Activated CD8-positive, alpha-beta T cell treated with anti-CD3 and anti-CD28 coated beads for 36 hours (primary cell): ENCODE results near the gene AR. TPM values are rescaled to one million over a fixed set of nuclear protein-coding genes. Genes with fewer than 3 reads are reported as not detected.

ENCODE experiments used
- ATAC-seq: fragments of 200-7000 bp; cut with Tn5 transposase; one replicate; pipeline ENCODE4 v1.10.0; 2021; ENCODE audit warnings: mild to moderate bottlenecking, moderate library complexity
- CTCF ChIA-PET: fragments of 350-600 bp; sonication (Branson Sonifier 250); formaldehyde crosslinking; loops from one replicate; lab custom pipeline; 2021; ENCODE audit warnings: antibody characterized with exemption; lab: Charles Lee
- POLR2A ChIA-PET: fragments of 350-600 bp; sonication (Branson Sonifier 250); formaldehyde crosslinking; loops from one replicate; lab custom pipeline; 2021; ENCODE audit warnings: antibody characterized with exemption; lab: Charles Lee
- DNase-seq: peaks from one replicate; pipeline ENCODE4 v3.0.0-alpha.2; 2020
- H3K27ac Mint-ChIP-seq: one replicate; pipeline ENCODE4 v1.8.0; 2021; ENCODE audit warnings: mild to moderate bottlenecking, mixed read lengths
- H3K27me3 Mint-ChIP-seq: one replicate; pipeline ENCODE4 v1.8.0; 2021; ENCODE audit warnings: mixed read lengths
- H3K36me3 Mint-ChIP-seq: one replicate; pipeline ENCODE4 v1.8.0; 2021; ENCODE audit warnings: low read depth, mixed read lengths
- H3K4me1 Mint-ChIP-seq: one replicate; pipeline ENCODE4 v1.8.0; 2021; ENCODE audit warnings: low read depth, mixed read lengths
- H3K4me3 Mint-ChIP-seq: one replicate; pipeline ENCODE4 v1.8.0; 2021; ENCODE audit warnings: mild to moderate bottlenecking, moderate library complexity, mixed read lengths
- H3K9me3 Mint-ChIP-seq: one replicate; pipeline ENCODE4 v1.8.0; 2021; ENCODE audit warnings: mixed read lengths
- CTCF ChIP-seq: fragments of 200-600 bp; IDR thresholded peaks from one replicate; pipeline ENCODE4 v1.8.0; 2022; ENCODE audit warnings: antibody characterized with exemption, mild to moderate bottlenecking
- intact Hi-C: fragments of 100-400 bp; cut with micrococcal nuclease; formaldehyde crosslinking; loops from one replicate; pipeline ENCODE4 v1.10.0; 2022
- total RNA-seq, 2 experiments: library from RNA; stranded (reverse); gene quantifications; one replicate each; pipeline ENCODE4 v1.2.3, GENCODE V29; 2021

Gene AR
- total RNA-seq, 2 experiments from 2014 or later, result not detected

GRCh38 chrX:67720344-67720743 is 176.5 kb downstream of the AR start:
- ATAC-seq (no peak), DNase-seq (no peak)
- Mint-ChIP-seq H3K36me3 (no peaks in the 10 kb centered on the region), H3K9me3 (no peaks in the 10 kb centered on the region), H3K27me3 (no peaks in the 10 kb centered on the region), H3K4me1 (no peaks in the 10 kb centered on the region), H3K27ac (no peak overlapping the region), H3K4me3 (no peak overlapping the region)
- intact Hi-C loops, result no loop called here
- TF ChIP-seq CTCF, result no peak
- CTCF ChIA-PET, result no interaction called here
- POLR2A ChIA-PET, result no interaction called here

- H3K4me1 Mint-ChIP-seq, result no peaks in the 10 kb centered on the region
- H3K27ac Mint-ChIP-seq, result no peak overlapping the region
- no peaks in the 10 kb centered on the region for H3K36me3 Mint-ChIP-seq
- no peak for TF ChIP-seq CTCF
- intact Hi-C loops, result no loop called here
- H3K9me3 Mint-ChIP-seq, result no peaks in the 10 kb centered on the region
- no peak for ATAC-seq
- no peaks in the 10 kb centered on the region for H3K27me3 Mint-ChIP-seq
- H3K4me3 Mint-ChIP-seq, result no peak overlapping the region
- no peak for DNase-seq
- POLR2A ChIA-PET, result no interaction called here
- CTCF ChIA-PET, result no interaction called here
These were observed 177.5 kb downstream of the AR start for GRCh38 chrX:67721321-67721720.

GRCh38 chrX:67723580-67724351 is 179.9 kb downstream of the AR start:
- no peak overlapping the region for H3K27ac Mint-ChIP-seq
- TF ChIP-seq CTCF, result no peak
- POLR2A ChIA-PET, result no interaction called here

GRCh38 chrX:67724359-67725110 is 180.7 kb downstream of the AR start:
- Mint-ChIP-seq H3K27me3 (no peaks in the 10 kb centered on the region), H3K4me3 (no peak overlapping the region), H3K36me3 (no peaks in the 10 kb centered on the region), H3K4me1 (no peaks in the 10 kb centered on the region), H3K9me3 (no peaks in the 10 kb centered on the region), H3K27ac (no peak overlapping the region)
- intact Hi-C loops, result no loop called here
- DNase-seq, result no peak
- ChIA-PET POLR2A (no interaction called here), CTCF (no interaction called here)
- TF ChIP-seq CTCF, result no peak
- no peak for ATAC-seq

More at GRCh38 chrX:67723580-67724351, 179.9 kb downstream of the AR start:
- intact Hi-C loops, result no loop called here
- Mint-ChIP-seq H3K9me3 (no peaks in the 10 kb centered on the region), H3K4me3 (no peak overlapping the region), H3K4me1 (no peaks in the 10 kb centered on the region), H3K36me3 (no peaks in the 10 kb centered on the region), H3K27me3 (no peaks in the 10 kb centered on the region)
- CTCF ChIA-PET, result no interaction called here
- no peak for ATAC-seq
- DNase-seq, result no peak

GRCh38 chrX:67725471-67725870 is 181.7 kb downstream of the AR start:
- no peak for ATAC-seq

More at GRCh38 chrX:67725471-67725870, 181.7 kb downstream of the AR start:
- Mint-ChIP-seq H3K27ac (no peak overlapping the region), H3K4me3 (no peak overlapping the region), H3K27me3 (no peaks in the 10 kb centered on the region), H3K4me1 (no peaks in the 10 kb centered on the region), H3K36me3 (no peaks in the 10 kb centered on the region), H3K9me3 (no peaks in the 10 kb centered on the region)
- DNase-seq, result no peak
- ChIA-PET CTCF (no interaction called here), POLR2A (no interaction called here)
- no peak for TF ChIP-seq CTCF
- intact Hi-C loops, result no loop called here
